Measurements from ENCODE around the gene CSNK1A1L.

GRCh38 chr13:37089495-37089894 is 16.0 kb downstream of the CSNK1A1L start:
- TF ChIP-seq EZH2 (IDR thresholded peaks at IDR 0.05): no peak
- no peak for TF ChIP-seq POLR2AphosphoS5 (IDR thresholded peaks at IDR 0.05; ENCODE audit: borderline replicate concordance, low read depth, low read length)
- TF ChIP-seq FOXP2 (optimal IDR thresholded peaks at IDR 0.05; ENCODE audit: control extremely low read depth, extremely low read length, insufficient read depth): no peak

Measured in SK-N-MC (cell line).